HUES48 (cell line): Measurements from ENCODE around the gene ZNF254.
"Not testable (repeated sequence)": the region's sequence is repeated elsewhere in the genome, so short reads cannot be mapped to it uniquely, and the experiment has no call there.

Source experiments
- H3K27ac ChIP-seq: one replicate; pipeline ENCODE4 v1.7.0; 2013; ENCODE audit warnings: low read depth, low read length, inconsistent platforms
- H3K27me3 ChIP-seq: 2 replicates; pipeline ENCODE4 v1.6.1; 2013; ENCODE audit warnings: mild to moderate bottlenecking, low read length; ENCODE audit not compliant: control insufficient read depth, insufficient read depth
- H3K36me3 ChIP-seq: 2 replicates; pipeline ENCODE4 v1.6.1; 2013; ENCODE audit warnings: low read length; ENCODE audit not compliant: control insufficient read depth, insufficient read depth
- H3K4me1 ChIP-seq: 2 replicates; pipeline ENCODE4 v1.6.1; 2013; ENCODE audit warnings: mild to moderate bottlenecking, low read length; ENCODE audit not compliant: control insufficient read depth, insufficient read depth
- H3K4me3 ChIP-seq: 2 replicates; pipeline ENCODE4 v1.5.1; 2013; ENCODE audit warnings: mild to moderate bottlenecking, low read depth, low read length
- H3K9ac ChIP-seq: 2 replicates; pipeline ENCODE4 v1.6.1; 2013; ENCODE audit warnings: mild to moderate bottlenecking, low read depth, low read length, moderate library complexity
- H3K9me3 ChIP-seq: 2 replicates; pipeline ENCODE4 v1.6.1; 2013; ENCODE audit warnings: low read length; ENCODE audit not compliant: control insufficient read depth, insufficient read depth

ZNF254 gene

DNA sequence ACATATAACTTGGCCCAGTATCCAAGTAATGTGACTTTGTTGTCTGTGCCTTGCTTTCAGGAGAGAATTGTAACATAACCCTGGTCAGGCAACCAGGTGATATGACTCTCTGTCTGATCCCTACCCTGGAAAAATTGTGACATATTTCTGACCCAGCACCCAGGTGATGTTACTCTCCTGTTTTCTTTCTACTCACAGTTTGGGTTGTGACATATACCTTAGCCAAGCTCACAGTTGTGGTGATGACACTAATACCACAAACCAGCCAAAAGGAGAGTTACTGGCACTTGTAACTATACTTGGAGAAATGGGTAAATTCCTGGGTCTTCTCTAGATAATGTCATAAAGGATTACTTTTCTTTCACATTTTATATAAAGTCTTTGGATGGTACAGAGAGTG lies 14.3 kb upstream of the ZNF254 start:
- no peak overlapping the region for H3K9ac ChIP-seq
- peaks cover 59% of the 10 kb centered on the region for H3K36me3 ChIP-seq
- peaks cover 35% of the 10 kb centered on the region for H3K4me1 ChIP-seq
- H3K27ac ChIP-seq: no peak overlapping the region
- H3K27me3 ChIP-seq: no peaks in the 10 kb centered on the region
- H3K9me3 ChIP-seq: peaks cover 19% of the 10 kb centered on the region
- H3K4me3 ChIP-seq: no peak overlapping the region

DNA sequence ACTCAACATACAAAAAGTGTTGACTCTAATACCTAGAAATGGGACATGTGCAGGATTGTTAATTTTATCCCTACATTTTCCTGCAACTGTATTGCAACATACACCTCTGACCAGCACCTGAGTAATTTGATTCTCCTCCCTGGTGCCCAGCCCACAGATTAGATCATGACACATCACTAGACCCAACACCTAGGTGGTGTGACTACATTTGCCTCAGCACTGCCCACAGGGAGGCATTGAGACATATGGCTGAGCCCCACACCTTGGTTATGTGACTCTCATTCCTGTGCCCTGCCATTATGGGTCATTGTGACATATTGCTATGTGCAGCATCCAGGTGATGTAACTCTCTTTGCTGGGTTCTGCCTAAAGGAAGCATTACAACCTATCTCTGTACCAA lies 13.2 kb upstream of the ZNF254 start:
- no peak overlapping the region for H3K9ac ChIP-seq
- no peak overlapping the region for H3K4me3 ChIP-seq
- peaks cover 44% of the 10 kb centered on the region for H3K4me1 ChIP-seq
- peaks cover 19% of the 10 kb centered on the region for H3K9me3 ChIP-seq
- no peak overlapping the region for H3K27ac ChIP-seq
- peaks cover 48% of the 10 kb centered on the region for H3K36me3 ChIP-seq
- H3K27me3 ChIP-seq: no peaks in the 10 kb centered on the region

GRCh38 chr19:24074720-24075454 lies 12.1 kb upstream of the ZNF254 start:
- Histone ChIP-seq H3K36me3 (peaks cover 48% of the 10 kb centered on the region), H3K27ac (peak overlapping the region; percentile 78)

GRCh38 chr19:24075530-24075929 lies 11.5 kb upstream of the ZNF254 start:
- peaks cover 19% of the 10 kb centered on the region for H3K9me3 ChIP-seq

More at GRCh38 chr19:24074720-24075454, 12.1 kb upstream of the ZNF254 start:
- H3K27me3 ChIP-seq: no peaks in the 10 kb centered on the region
- H3K9ac ChIP-seq: no peak overlapping the region; the same call in 1 of the 2 replicates
- peaks cover 19% of the 10 kb centered on the region for H3K9me3 ChIP-seq
- peaks cover 52% of the 10 kb centered on the region for H3K4me1 ChIP-seq
- no peak overlapping the region; the same call in 1 of the 2 replicates for H3K4me3 ChIP-seq

GRCh38 chr19:24078680-24079079 lies 8.3 kb upstream of the ZNF254 start:
- peaks cover 22% of the 10 kb centered on the region for H3K36me3 ChIP-seq

More at GRCh38 chr19:24075530-24075929, 11.5 kb upstream of the ZNF254 start:
- H3K27ac ChIP-seq: peak overlapping the region; percentile 78
- peaks cover 47% of the 10 kb centered on the region for H3K36me3 ChIP-seq
- H3K9ac ChIP-seq, H3K27me3 ChIP-seq: not testable (repeated sequence)
- peaks cover 52% of the 10 kb centered on the region for H3K4me1 ChIP-seq
- H3K4me3 ChIP-seq: peak overlapping the region; percentile 26

DNA sequence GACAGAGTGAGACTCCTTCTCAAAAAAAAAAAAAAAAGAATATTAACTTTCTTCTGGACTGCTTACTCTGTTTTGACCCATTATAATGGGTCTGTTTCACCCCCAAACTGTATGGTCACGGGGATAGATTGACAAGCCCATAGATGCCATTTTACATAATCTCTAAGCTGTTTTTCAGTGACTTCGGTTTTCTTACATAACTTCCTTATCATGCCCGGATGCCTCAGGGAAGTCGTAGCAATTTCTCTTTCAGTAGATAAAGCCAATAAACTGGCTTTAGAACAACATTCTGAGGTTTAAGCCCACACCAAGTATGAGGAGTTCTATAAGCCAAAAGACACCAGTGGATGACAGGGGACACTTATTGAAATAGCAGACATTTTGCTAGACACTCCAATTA lies 5.9 kb upstream of the ZNF254 start:
- Histone ChIP-seq H3K27me3 (no peaks in the 10 kb centered on the region), H3K27ac (no peak overlapping the region), H3K9ac (no peak overlapping the region), H3K9me3 (peaks cover 8% of the 10 kb centered on the region), H3K4me1 (peaks cover 34% of the 10 kb centered on the region), H3K36me3 (peaks cover 11% of the 10 kb centered on the region), H3K4me3 (no peak overlapping the region)

More at GRCh38 chr19:24078680-24079079, 8.3 kb upstream of the ZNF254 start:
- H3K27me3 ChIP-seq: no peaks in the 10 kb centered on the region
- H3K4me1 ChIP-seq: peaks cover 52% of the 10 kb centered on the region
- H3K4me3 ChIP-seq: 0 out of 2 replicates have a peak overlapping the region, but pooled peaks have one; percentile 9
- H3K9me3 ChIP-seq: peaks cover 19% of the 10 kb centered on the region
- peak overlapping the region; percentile 60 for H3K27ac ChIP-seq
- no peak overlapping the region for H3K9ac ChIP-seq

DNA sequence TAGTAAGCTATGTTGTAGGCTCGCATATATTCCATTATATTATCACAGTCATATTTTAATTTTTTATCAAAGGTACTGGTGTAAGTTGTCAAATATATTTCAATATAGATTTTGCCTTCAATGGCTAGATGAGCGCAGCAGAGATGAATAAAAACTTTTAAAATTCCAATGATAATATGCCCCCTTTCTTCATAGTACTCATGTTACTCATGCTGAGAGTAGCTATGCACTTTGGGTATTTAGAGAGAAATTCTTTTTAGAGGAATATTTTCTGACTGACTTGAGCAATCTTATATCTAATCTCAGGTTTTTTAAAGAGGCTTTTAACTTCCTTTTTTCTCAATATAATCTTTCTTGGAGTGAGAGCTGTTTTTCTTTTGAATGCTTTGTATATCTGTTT lies 11.4 kb downstream of the ZNF254 start:
- Histone ChIP-seq H3K4me3 (no peak overlapping the region), H3K36me3 (0 out of 2 replicates have a peak, but pooled peaks cover 4% of the 10 kb centered on the region), H3K27me3 (no peaks in the 10 kb centered on the region), H3K9me3 (no peaks in the 10 kb centered on the region), H3K9ac (no peak overlapping the region), H3K4me1 (peaks cover 3% of the 10 kb centered on the region; the same call in 1 of the 2 replicates), H3K27ac (no peak overlapping the region)

GRCh38 chr19:24099829-24100228 lies 12.8 kb downstream of the ZNF254 start:
- H3K4me1 ChIP-seq: peaks cover 3% of the 10 kb centered on the region; the same call in 1 of the 2 replicates
- H3K27ac ChIP-seq: no peak overlapping the region
- no peak overlapping the region for H3K9ac ChIP-seq
- H3K36me3 ChIP-seq: 0 out of 2 replicates have a peak, but pooled peaks cover 5% of the 10 kb centered on the region
- no peaks in the 10 kb centered on the region for H3K9me3 ChIP-seq
- no peak overlapping the region for H3K4me3 ChIP-seq
- H3K27me3 ChIP-seq: no peaks in the 10 kb centered on the region

DNA sequence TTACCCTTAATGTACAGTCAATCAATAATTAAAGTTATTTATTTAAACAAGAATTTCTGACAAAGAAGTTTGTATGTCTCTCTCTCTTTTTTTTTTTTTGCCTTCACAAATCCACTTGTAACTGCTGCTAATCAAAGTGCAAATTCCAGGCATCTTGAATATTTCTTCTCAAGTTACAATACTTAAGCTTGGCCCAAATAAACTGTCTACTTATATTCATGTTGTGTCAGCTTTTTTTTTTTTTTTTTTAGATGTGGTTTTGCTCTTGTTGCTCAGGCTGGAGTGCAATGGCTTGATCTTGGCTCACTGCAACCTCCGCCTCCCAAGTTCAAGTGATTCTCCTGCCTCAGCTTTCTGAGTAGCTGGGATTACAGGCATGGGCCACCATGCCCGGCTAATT lies 13.6 kb downstream of the ZNF254 start:
- not testable (repeated sequence) for H3K4me1 ChIP-seq, H3K9ac ChIP-seq, H3K9me3 ChIP-seq, H3K27ac ChIP-seq, H3K36me3 ChIP-seq, H3K27me3 ChIP-seq, H3K4me3 ChIP-seq

GRCh38 chr19:24101459-24102115 lies 14.6 kb downstream of the ZNF254 start:
- no peak overlapping the region for H3K4me3 ChIP-seq
- H3K9ac ChIP-seq: no peak overlapping the region
- H3K27ac ChIP-seq: no peak overlapping the region
- H3K9me3 ChIP-seq: no peaks in the 10 kb centered on the region
- no peaks in the 10 kb centered on the region for H3K27me3 ChIP-seq
- peaks cover 3% of the 10 kb centered on the region; the same call in 1 of the 2 replicates for H3K4me1 ChIP-seq
- H3K36me3 ChIP-seq: peaks cover 20% of the 10 kb centered on the region

GRCh38 chr19:24127601-24128000 lies 40.6 kb downstream of the ZNF254 start:
- Histone ChIP-seq H3K27ac (no peak overlapping the region), H3K4me3 (no peak overlapping the region), H3K9me3 (peaks cover 98% of the 10 kb centered on the region), H3K9ac (no peak overlapping the region), H3K36me3 (peaks cover 41% of the 10 kb centered on the region), H3K27me3 (no peaks in the 10 kb centered on the region), H3K4me1 (no peaks in the 10 kb centered on the region)
